H1 (cell line): ENCODE measurements around the gene PCDHGA11. TPM values are rescaled to one million over a fixed set of nuclear protein-coding genes. Genes with fewer than 3 reads are reported as not detected.

Experiments
- BRCA1 ChIP-seq: IDR thresholded peaks from 2 replicates; pipeline ENCODE4 v1.6.1; 2012; ENCODE audit warnings: low read depth, low read length, improper control_type of control experiment
- EGR1 ChIP-seq: IDR thresholded peaks from 2 replicates; pipeline ENCODE4 v1.6.1; 2011; ENCODE audit warnings: low read depth, low read length, borderline replicate concordance
- SP1 ChIP-seq: IDR thresholded peaks from 2 replicates; pipeline ENCODE4 v1.6.1; 2011; ENCODE audit warnings: low read depth, low read length
- polyA plus RNA-seq, 7 experiments: library from polyadenylated mRNA; depleted of rRNA in 3 of 7; stranded (reverse) in 5 of 7; unstranded in 2 of 7; fragments of >200 nt in 5 of 7; fragments of 200-250 nt in 2 of 7; gene quantifications; 1 replicate in 5 of 7; 2 replicates in 1 of 7; 4 replicates in 1 of 7; pipeline versions ENCODE4 v1.2.1 to v1.2.3, GENCODE V29; 2011 to 2013; ENCODE audit warnings: missing spikeins in 2 of 7, mixed read lengths in 2 of 7
- total RNA-seq: library from RNA; stranded (reverse); fragmentation: NEBNext Ultra II Directional; extraction: Animal tissue kit (Norgen Biotek cat#: 25700); gene quantifications from 2 replicates; pipeline ENCODE4 v1.2.1, GENCODE V29; 2021

Gene PCDHGA11
- total and polyA plus RNA-seq, 2 of the 8 experiments (the other 6 are each of a cell fraction or from before 2014, with no cell fraction given) = 2.2 to 8.2 TPM

DNA sequence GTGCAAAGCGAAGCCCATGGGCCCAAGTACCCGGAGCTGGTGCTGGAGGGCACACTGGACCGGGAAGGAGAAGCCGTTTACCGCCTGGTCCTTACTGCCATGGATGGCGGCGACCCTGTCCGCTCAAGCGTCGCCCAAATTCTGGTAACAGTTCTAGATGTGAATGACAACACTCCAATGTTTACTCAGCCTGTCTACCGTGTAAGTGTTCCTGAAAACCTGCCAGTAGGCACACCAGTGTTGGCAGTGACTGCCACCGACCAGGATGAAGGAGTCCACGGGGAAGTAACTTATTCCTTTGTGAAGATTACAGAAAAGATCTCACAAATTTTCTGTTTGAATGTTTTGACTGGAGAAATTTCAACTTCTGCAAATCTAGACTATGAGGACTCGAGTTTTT is 46.2 kb upstream of the PCDHGA11 start (continued):
- no peak for TF ChIP-seq SP1
- no peak for TF ChIP-seq BRCA1
- TF ChIP-seq EGR1 = no peak
